HepG2 (cell line): ENCODE data around the gene DHX8. TPM values are rescaled to one million over a fixed set of nuclear protein-coding genes. Genes with fewer than 3 reads are reported as not detected.

Source experiments
- ATF1 ChIP-seq: IDR thresholded peaks from 2 replicates; pipeline ENCODE4 v1.6.1; 2016; ENCODE audit warnings: mild to moderate bottlenecking, control low read depth
- ATRX ChIP-seq: sonication (generic); formaldehyde crosslinking; IDR thresholded peaks from 2 replicates; pipeline ENCODE4 v1.4.0; 2020; ENCODE audit warnings: missing genetic modification reagents, borderline replicate concordance
- CSRNP1 ChIP-seq: sonication (generic); formaldehyde crosslinking; IDR thresholded peaks from 2 replicates; pipeline ENCODE4 v1.8.1; 2023; ENCODE audit warnings: mild to moderate bottlenecking, missing genetic modification reagents
- ETV5 ChIP-seq: IDR thresholded peaks from 2 replicates; pipeline ENCODE4 v1.6.1; 2018; ENCODE audit warnings: missing biosample characterization, missing genetic modification reagents, inconsistent platforms, borderline replicate concordance
- FOXA3 ChIP-seq: IDR thresholded peaks from 2 replicates; pipeline ENCODE4 v1.6.1; 2016; ENCODE audit warnings: missing genetic modification reagents, missing compliant biosample characterization
- GLI4 ChIP-seq: sonication (generic); formaldehyde crosslinking; IDR thresholded peaks from 2 replicates; pipeline ENCODE4 v1.5.1; 2020; ENCODE audit warnings: missing genetic modification reagents, mild to moderate bottlenecking, moderate library complexity, borderline replicate concordance
- GPBP1L1 ChIP-seq: sonication (generic); formaldehyde crosslinking; IDR thresholded peaks from 2 replicates; pipeline ENCODE4 v1.5.0; 2020; ENCODE audit warnings: mild to moderate bottlenecking, missing genetic modification reagents
- MLX ChIP-seq: IDR thresholded peaks from 2 replicates; pipeline ENCODE4 v1.6.1; 2016
- MZF1 ChIP-seq: sonication (generic); formaldehyde crosslinking; IDR thresholded peaks from 2 replicates; pipeline ENCODE4 v1.8.1; 2023; ENCODE audit warnings: mild to moderate bottlenecking, missing genetic modification reagents, borderline replicate concordance
- NCOR1 ChIP-seq: fragments of 200-600 bp; sonication (generic); IDR thresholded peaks from 2 replicates; pipeline ENCODE4 v1.7.0; 2017; ENCODE audit warnings: antibody characterized with exemption, low read length, borderline replicate concordance
- NFIC ChIP-seq: IDR thresholded peaks from 2 replicates; pipeline ENCODE4 v1.6.1; 2012; ENCODE audit warnings: mild to moderate bottlenecking, low read length, inconsistent platforms
- PBX2 ChIP-seq: IDR thresholded peaks from 2 replicates; pipeline ENCODE4 v1.6.1; 2016; ENCODE audit warnings: control low read depth
- PITX1 ChIP-seq: sonication (generic); formaldehyde crosslinking; IDR thresholded peaks from 2 replicates; pipeline ENCODE4 v1.5.1; 2020; ENCODE audit warnings: mild to moderate bottlenecking, missing genetic modification reagents
- SKI ChIP-seq: fragments of 450-650 bp; IDR thresholded peaks from one replicate; pipeline ENCODE4 v1.6.1; 2018; ENCODE audit warnings: mild to moderate bottlenecking; ENCODE audit not compliant: partially characterized antibody
- SMC3 ChIP-seq: IDR thresholded peaks from 2 replicates; pipeline ENCODE4 v1.6.1; 2011; ENCODE audit warnings: low read length, improper control_type of control experiment
- SMYD3 ChIP-seq: sonication (generic); formaldehyde crosslinking; IDR thresholded peaks from 2 replicates; pipeline ENCODE4 v1.8.1; 2023; ENCODE audit warnings: mild to moderate bottlenecking, missing genetic modification reagents
- SNAPC2 ChIP-seq: sonication (generic); formaldehyde crosslinking; IDR thresholded peaks from 2 replicates; pipeline ENCODE4 v1.8.1; 2022; ENCODE audit warnings: mild to moderate bottlenecking, missing genetic modification reagents
- SSRP1 ChIP-seq: IDR thresholded peaks from 2 replicates; pipeline ENCODE4 v1.6.1; 2016; ENCODE audit warnings: control low read depth
- TARDBP ChIP-seq: sonication (generic); formaldehyde crosslinking; IDR thresholded peaks from 2 replicates; pipeline ENCODE4 v1.8.0; 2022; ENCODE audit warnings: mild to moderate bottlenecking, missing genetic modification reagents
- TEAD3 ChIP-seq: optimal IDR thresholded peaks from 2 replicates; pipeline ENCODE3; 2016; ENCODE audit warnings: borderline replicate concordance
- TP53 ChIP-seq: sonication (generic); formaldehyde crosslinking; conservative IDR thresholded peaks from 2 replicates; pipeline ENCODE4 v1.4.0; 2020; ENCODE audit warnings: missing genetic modification reagents
- ZFP36 ChIP-seq: fragments of 150-350 bp; IDR thresholded peaks from 2 replicates; pipeline ENCODE4 v1.6.1; 2018; ENCODE audit warnings: borderline replicate concordance, low read length, low read depth; ENCODE audit not compliant: partially characterized antibody
- ZNF296 ChIP-seq: sonication (generic); formaldehyde crosslinking; conservative IDR thresholded peaks from 2 replicates; pipeline ENCODE4 v1.5.0; 2020; ENCODE audit warnings: mild to moderate bottlenecking, missing genetic modification reagents
- ZNF558 ChIP-seq: sonication (generic); formaldehyde crosslinking; IDR thresholded peaks from 2 replicates; pipeline ENCODE4 v1.9.0; 2022; ENCODE audit warnings: mild to moderate bottlenecking, missing genetic modification reagents, borderline replicate concordance
- ZNF569 ChIP-seq: sonication (generic); formaldehyde crosslinking; IDR thresholded peaks from 2 replicates; pipeline ENCODE4 v1.5.0; 2020; ENCODE audit warnings: mild to moderate bottlenecking, missing genetic modification reagents, moderate library complexity, borderline replicate concordance
- ZNF639 ChIP-seq: conservative IDR thresholded peaks from 2 replicates; pipeline ENCODE4 v1.6.1; 2018; ENCODE audit warnings: missing genetic modification reagents
- ZNF724P ChIP-seq: sonication (generic); formaldehyde crosslinking; IDR thresholded peaks from 2 replicates; pipeline ENCODE4 v1.8.0; 2022; ENCODE audit warnings: missing genetic modification reagents, borderline replicate concordance
- polyA plus RNA-seq, 8 experiments: library from polyadenylated mRNA; depleted of rRNA in 3 of 8; stranded (reverse) in 7 of 8; unstranded in 1 of 8; fragments of >200 nt; fragmentation: Illumina TruSeq in 4 of 8; extraction: Trizol in 4 of 8; gene quantifications; 2 replicates each; pipeline versions ENCODE4 v1.2.1 to v1.2.3, GENCODE V29; 2011 to 2016; ENCODE audit warnings: low read depth in 4 of 8, missing spikeins in 1 of 8, mixed read lengths in 1 of 8; ENCODE audit not compliant: insufficient read depth in 1 of 8
- total RNA-seq, 5 experiments: library from RNA; depleted of rRNA; stranded (reverse); fragments of >200 nt; fragmentation: Illumina TruSeq; extraction: Trizol; gene quantifications; 2 replicates each; pipeline ENCODE4 v1.2.3, GENCODE V29; 2016; ENCODE audit warnings: low read depth in 1 of 5

Gene DHX8
- total and polyA plus RNA-seq, 2 of the 13 experiments (the other 11 are each of a cell fraction or from before 2014, with no cell fraction given), result 24.8 to 48.9 TPM

GRCh38 chr17:43531082-43531378 lies 47.3 kb downstream of the DHX8 start (continued):
- no peak for TF ChIP-seq TEAD3 (CRISPR knock-in tag)
- TF ChIP-seq ZNF639 (CRISPR knock-in tag), result no peak
- TF ChIP-seq TP53 (CRISPR knock-in tag), result no peak
- no peak for TF ChIP-seq FOXA3 (CRISPR knock-in tag)
- no peak for TF ChIP-seq CSRNP1 (CRISPR knock-in tag)
- no peak for TF ChIP-seq ZFP36
- no peak for TF ChIP-seq ZNF558
- TF ChIP-seq ZNF296 (CRISPR knock-in tag), result no peak
- TF ChIP-seq NCOR1, result no peak
- TF ChIP-seq SKI, result no peak
- no peak for TF ChIP-seq GPBP1L1 (CRISPR knock-in tag)
- TF ChIP-seq SMC3, result no peak
- no peak for TF ChIP-seq ZNF724P
- TF ChIP-seq SSRP1 (CRISPR knock-in tag), result no peak
- 0 out of 2 replicates have a peak, but pooled peaks have one; percentile 4 for TF ChIP-seq MZF1 (CRISPR knock-in tag)
- no peak for TF ChIP-seq ATRX (CRISPR knock-in tag)
- no peak for TF ChIP-seq TARDBP (CRISPR knock-in tag)
- TF ChIP-seq PITX1 (CRISPR knock-in tag), result no peak
- TF ChIP-seq ATF1, result no peak
- no peak for TF ChIP-seq ZNF569
- no peak; the same call in 1 of the 2 replicates for TF ChIP-seq GLI4 (CRISPR knock-in tag)
- TF ChIP-seq SMYD3 (CRISPR knock-in tag), result no peak
- peak; percentile 12; the same call in 1 of the 2 replicates for TF ChIP-seq NFIC
- no peak; the same call in 1 of the 2 replicates for TF ChIP-seq SNAPC2 (CRISPR knock-in tag)
- no peak for TF ChIP-seq ETV5 (CRISPR knock-in tag)
- no peak; the same call in 1 of the 2 replicates for TF ChIP-seq PBX2
- no peak for TF ChIP-seq MLX (CRISPR knock-in tag)
